Duodenal mucosa (tissue), 2 donors: Measurements from ENCODE around the gene CSNK1D.
"Not testable (repeated sequence)": the region's sequence is repeated elsewhere in the genome, so short reads cannot be mapped to it uniquely, and the experiment has no call there.

Source experiments
- H3K27ac ChIP-seq: one replicate; pipeline ENCODE4 v1.7.0; 2013; ENCODE audit warnings: low read depth, low read length
- H3K27me3 ChIP-seq, 2 donors: one replicate each; pipeline ENCODE4 v1.7.0; 2013; ENCODE audit warnings: low read length in 2 of 2, control low read depth in 1 of 2; ENCODE audit not compliant: insufficient read depth in 2 of 2, control insufficient read depth in 1 of 2
- H3K36me3 ChIP-seq, 2 donors: one replicate each; pipeline ENCODE4 v1.7.0; 2013; ENCODE audit warnings: low read length in 2 of 2, control low read depth in 1 of 2; ENCODE audit not compliant: insufficient read depth in 2 of 2, control insufficient read depth in 1 of 2
- H3K4me1 ChIP-seq, 2 donors: one replicate each; pipeline ENCODE4 v1.7.0; 2013; ENCODE audit warnings: low read length in 2 of 2, control low read depth in 1 of 2; ENCODE audit not compliant: insufficient read depth in 2 of 2, control insufficient read depth in 1 of 2
- H3K4me3 ChIP-seq, 2 donors: one replicate each; pipeline ENCODE4 v1.7.0; 2013; ENCODE audit warnings: low read length in 2 of 2, low read depth in 1 of 2
- H3K9ac ChIP-seq, 2 donors: one replicate each; pipeline ENCODE4 v1.7.0; 2013; ENCODE audit warnings: low read length in 2 of 2, low read depth in 1 of 2
- H3K9me3 ChIP-seq, 2 donors: one replicate each; pipeline ENCODE4 v1.7.0; 2013; ENCODE audit warnings: low read length in 2 of 2, control low read depth in 1 of 2; ENCODE audit not compliant: control insufficient read depth in 1 of 2

The CSNK1D gene

GRCh38 chr17:82258555-82258954 lies 14.9 kb downstream of the CSNK1D start:
- H3K27me3 ChIP-seq = no peaks in the 10 kb centered on the region
- no peak overlapping the region for H3K4me3 ChIP-seq
- H3K27ac ChIP-seq = no peak overlapping the region
- no peaks in the 10 kb centered on the region for H3K9me3 ChIP-seq
- no peaks in the 10 kb centered on the region for H3K4me1 ChIP-seq
- no peak overlapping the region for H3K9ac ChIP-seq
- H3K36me3 ChIP-seq = peaks cover 54 to 81% of the 10 kb centered on the region in 2 donors

GRCh38 chr17:82257473-82257872 lies 16.0 kb downstream of the CSNK1D start:
- no peak overlapping the region for H3K27ac ChIP-seq

GRCh38 chr17:82256242-82256885 lies 17.1 kb downstream of the CSNK1D start:
- Histone ChIP-seq H3K9me3 (no peaks in the 10 kb centered on the region), H3K27ac (no peak overlapping the region), H3K4me3 (no peak overlapping the region), H3K27me3 (no peaks in the 10 kb centered on the region), H3K9ac (no peak overlapping the region), H3K4me1 (no peaks in the 10 kb centered on the region), H3K36me3 (peaks cover 52 to 82% of the 10 kb centered on the region in 2 donors)

More at GRCh38 chr17:82257473-82257872, 16.0 kb downstream of the CSNK1D start:
- Histone ChIP-seq H3K4me3 (no peak overlapping the region), H3K36me3 (peaks cover 56 to 82% of the 10 kb centered on the region in 2 donors), H3K4me1 (no peaks in the 10 kb centered on the region), H3K9ac (no peak overlapping the region), H3K27me3 (no peaks in the 10 kb centered on the region), H3K9me3 (no peaks in the 10 kb centered on the region)

GRCh38 chr17:82255402-82255972 lies 18.0 kb downstream of the CSNK1D start:
- peaks cover 52 to 82% of the 10 kb centered on the region in 2 donors for H3K36me3 ChIP-seq
- H3K4me1 ChIP-seq = no peaks in the 10 kb centered on the region
- H3K4me3 ChIP-seq = no peak overlapping the region
- no peaks in the 10 kb centered on the region for H3K27me3 ChIP-seq
- no peak overlapping the region for H3K9ac ChIP-seq
- H3K27ac ChIP-seq = no peak overlapping the region
- no peaks in the 10 kb centered on the region for H3K9me3 ChIP-seq

- not testable (repeated sequence) for H3K27me3 ChIP-seq, H3K27ac ChIP-seq, H3K4me3 ChIP-seq, H3K9me3 ChIP-seq, H3K9ac ChIP-seq, H3K4me1 ChIP-seq
- H3K36me3 ChIP-seq = peaks cover 48 to 82% of the 10 kb centered on the region in 2 donors
These were observed 18.8 kb downstream of the CSNK1D start for GRCh38 chr17:82254746-82255145.

- H3K9ac ChIP-seq, H3K4me3 ChIP-seq, H3K9me3 ChIP-seq, H3K27ac ChIP-seq, H3K27me3 ChIP-seq, H3K4me1 ChIP-seq: not testable (repeated sequence)
- peaks cover 44 to 82% of the 10 kb centered on the region in 2 donors for H3K36me3 ChIP-seq
These were observed 19.4 kb downstream of the CSNK1D start for GRCh38 chr17:82254096-82254495.

GRCh38 chr17:82253179-82253544 lies 20.3 kb downstream of the CSNK1D start:
- no peak overlapping the region for H3K27ac ChIP-seq
- H3K9me3 ChIP-seq = no peaks in the 10 kb centered on the region
- peaks cover 51 to 84% of the 10 kb centered on the region in 2 donors for H3K36me3 ChIP-seq
- no peaks in the 10 kb centered on the region for H3K27me3 ChIP-seq
- no peaks in the 10 kb centered on the region for H3K4me1 ChIP-seq
- H3K4me3 ChIP-seq = no peak overlapping the region
- H3K9ac ChIP-seq = no peak overlapping the region

- Histone ChIP-seq H3K9me3 (no peaks in the 10 kb centered on the region), H3K9ac (no peak overlapping the region), H3K27me3 (no peaks in the 10 kb centered on the region), H3K4me3 (no peak overlapping the region), H3K36me3 (peaks cover 56 to 86% of the 10 kb centered on the region in 2 donors), H3K4me1 (no peaks in the 10 kb centered on the region), H3K27ac (no peak overlapping the region)
These were observed 20.9 kb downstream of the CSNK1D start for GRCh38 chr17:82252511-82253178.

GRCh38 chr17:82250868-82251500 lies 22.5 kb downstream of the CSNK1D start:
- peaks cover 58 to 87% of the 10 kb centered on the region in 2 donors for H3K36me3 ChIP-seq
- no peak overlapping the region for H3K4me3 ChIP-seq
- H3K9ac ChIP-seq = no peak overlapping the region
- no peaks in the 10 kb centered on the region for H3K27me3 ChIP-seq
- H3K4me1 ChIP-seq = peaks cover 0 to 6% of the 10 kb centered on the region in 2 donors
- H3K9me3 ChIP-seq = no peaks in the 10 kb centered on the region
- no peak overlapping the region for H3K27ac ChIP-seq
